ENCODE data around the gene ZNF559.

The ZNF559 gene

GRCh38 chr19:9354651-9355050, 30.7 kb downstream of the ZNF559 start:
- DNase-seq (ENCODE audit: low read depth): no peak

DNA sequence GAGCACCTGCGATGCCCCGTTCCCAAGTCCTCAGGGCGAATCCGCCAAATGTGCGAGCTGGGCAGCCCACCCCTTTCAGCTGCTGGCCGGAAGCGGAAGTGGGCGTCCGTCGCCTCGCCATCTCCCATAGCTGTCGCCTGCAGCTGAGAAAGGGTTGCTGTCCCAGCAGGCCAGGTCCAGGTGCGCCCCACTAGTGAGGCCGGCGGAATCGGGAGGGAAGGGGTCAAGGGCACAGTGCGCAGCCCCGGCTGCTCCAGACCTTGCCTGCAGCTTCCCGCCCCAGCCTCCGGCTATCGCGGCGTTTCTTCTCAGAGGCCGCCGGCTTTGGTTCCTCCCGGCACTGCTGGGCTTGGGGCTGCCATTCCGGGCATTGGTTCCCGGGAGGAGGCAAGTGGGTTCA, 38.9 kb downstream of the ZNF559 start, which contains the start of gene ZNF177:
ZNF177 (plus strand) TSS at position 109 of the 400 bp plus-strand sequence. CDS start 15,299 bp downstream, outside the sequence.
- DNase-seq (ENCODE audit: low read depth): no peak

GRCh38 chr19:9370738-9371619, 47.0 kb downstream of the ZNF559 start:
- DNase-seq (ENCODE audit: low read depth): no peak

DNA sequence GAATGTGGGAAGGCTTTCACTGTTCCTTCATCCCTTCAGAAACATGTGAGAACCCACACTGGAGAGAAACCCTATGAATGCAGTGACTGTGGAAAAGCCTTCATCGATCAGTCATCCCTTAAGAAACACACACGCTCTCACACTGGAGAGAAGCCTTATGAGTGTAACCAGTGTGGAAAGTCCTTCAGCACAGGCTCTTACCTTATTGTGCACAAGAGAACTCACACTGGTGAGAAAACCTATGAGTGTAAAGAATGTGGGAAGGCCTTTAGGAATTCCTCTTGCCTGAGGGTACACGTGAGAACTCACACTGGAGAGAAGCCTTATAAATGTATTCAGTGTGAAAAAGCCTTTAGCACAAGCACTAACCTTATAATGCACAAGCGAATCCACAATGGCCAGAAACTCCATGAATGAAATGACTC, 57.4 kb downstream of the ZNF559 start:
- no peak for DNase-seq (ENCODE audit: low read depth)
